Central memory CD8-positive, alpha-beta T cell (primary cell): ENCODE data around the gene CNGA1.
A peak's percentile ranks its signal among the peaks of the same experiment; 100 is the strongest.
"Not testable (repeated sequence)": the region's sequence is repeated elsewhere in the genome, so short reads cannot be mapped to it uniquely, and the experiment has no call there.

Source experiments
- ATAC-seq: fragments of 150-1000 bp; cut with Tn5 transposase; replicated peaks from 2 replicates; pipeline ENCODE4 v1.10.0; 2022; ENCODE audit warnings: mild to moderate bottlenecking, moderate FRiP score, moderate number of reproducible peaks; ENCODE audit not compliant: poor library complexity, severe bottlenecking; ENCODE audit errors: extremely low read depth
- DNase-seq, 2 donors: peaks; one replicate each; pipeline ENCODE4 v3.0.0; 2021; ENCODE audit warnings: low spot score in 2 of 2
- H3K27ac Mint-ChIP-seq: one replicate; pipeline ENCODE4 v1.8.0; 2022; ENCODE audit warnings: low read depth, mild to moderate bottlenecking, moderate library complexity, mixed read lengths
- H3K27me3 Mint-ChIP-seq: one replicate; pipeline ENCODE4 v1.8.0; 2022; ENCODE audit warnings: mixed read lengths
- H3K36me3 Mint-ChIP-seq: one replicate; pipeline ENCODE4 v1.8.0; 2022; ENCODE audit warnings: mild to moderate bottlenecking, moderate library complexity, mixed read lengths; ENCODE audit not compliant: insufficient read depth
- H3K4me1 Mint-ChIP-seq: one replicate; pipeline ENCODE4 v1.8.0; 2022; ENCODE audit warnings: mixed read lengths
- H3K4me3 Mint-ChIP-seq: one replicate; pipeline ENCODE4 v1.8.0; 2022; ENCODE audit warnings: mild to moderate bottlenecking, moderate library complexity, mixed read lengths
- H3K9me3 Mint-ChIP-seq: one replicate; pipeline ENCODE4 v1.8.0; 2022; ENCODE audit warnings: mixed read lengths

CNGA1 gene

GRCh38 chr4:47936336-47936735 lies 80.1 kb downstream of the CNGA1 start:
- Mint-ChIP-seq H3K4me3 (no peak overlapping the region), H3K9me3 (no peaks in the 10 kb centered on the region), H3K27ac (no peak overlapping the region), H3K27me3 (peaks cover 34% of the 10 kb centered on the region), H3K4me1 (no peaks in the 10 kb centered on the region), H3K36me3 (no peaks in the 10 kb centered on the region)
- ATAC-seq = no peak
- DNase-seq = no peak

- no peak overlapping the region for H3K27ac Mint-ChIP-seq
- no peak overlapping the region for H3K4me3 Mint-ChIP-seq
- DNase-seq (no peak), ATAC-seq (peak; percentile 40)
- H3K4me1 Mint-ChIP-seq = no peaks in the 10 kb centered on the region
- peaks cover 27% of the 10 kb centered on the region for H3K27me3 Mint-ChIP-seq
- no peaks in the 10 kb centered on the region for H3K36me3 Mint-ChIP-seq
- no peaks in the 10 kb centered on the region for H3K9me3 Mint-ChIP-seq
Observed at GRCh38 chr4:47933840-47934239, 82.6 kb downstream of the CNGA1 start.

- Mint-ChIP-seq H3K4me1 (peaks cover 7% of the 10 kb centered on the region), H3K4me3 (no peak overlapping the region), H3K27ac (no peak overlapping the region), H3K9me3 (no peaks in the 10 kb centered on the region), H3K36me3 (no peaks in the 10 kb centered on the region), H3K27me3 (peaks cover 25% of the 10 kb centered on the region)
- no peak for ATAC-seq
- DNase-seq = no peak
Observed at GRCh38 chr4:47930971-47931804, 85.3 kb downstream of the CNGA1 start.

DNA sequence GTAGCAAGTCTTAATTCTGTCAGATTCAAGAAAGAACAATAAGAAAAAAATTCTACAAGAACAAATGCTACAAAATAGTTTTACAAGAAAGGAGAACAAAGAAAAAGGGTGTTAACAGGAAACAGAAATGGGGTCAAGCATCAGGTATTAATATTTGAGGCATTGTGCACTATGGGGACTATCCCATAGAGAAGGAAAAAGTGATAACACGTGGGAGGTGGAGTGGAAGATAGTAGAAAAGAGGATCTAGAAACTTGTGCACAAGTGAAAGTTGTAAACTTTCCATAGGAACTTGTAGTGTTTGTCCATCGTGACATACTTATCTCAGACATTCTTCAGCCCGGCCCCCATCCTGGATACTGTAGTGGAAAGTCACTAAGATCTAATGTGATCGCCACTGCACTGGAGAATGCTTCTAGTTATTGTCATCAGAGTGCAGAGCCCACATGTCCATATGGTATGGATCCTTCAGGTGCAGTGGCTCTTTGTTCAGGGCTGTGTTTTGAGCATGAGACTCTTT lies 86.7 kb downstream of the CNGA1 start:
- Mint-ChIP-seq H3K4me3 (no peak overlapping the region), H3K27ac (no peak overlapping the region), H3K9me3 (no peaks in the 10 kb centered on the region), H3K27me3 (peaks cover 33% of the 10 kb centered on the region), H3K36me3 (no peaks in the 10 kb centered on the region), H3K4me1 (peaks cover 7% of the 10 kb centered on the region)
- ATAC-seq = no peak
- no peak for DNase-seq

- Mint-ChIP-seq H3K36me3 (no peaks in the 10 kb centered on the region), H3K27ac (no peak overlapping the region), H3K4me1 (peaks cover 7% of the 10 kb centered on the region), H3K4me3 (no peak overlapping the region), H3K27me3 (peaks cover 41% of the 10 kb centered on the region), H3K9me3 (no peaks in the 10 kb centered on the region)
- ATAC-seq = peak; percentile 91
- peak; percentile 19 to 30 for DNase-seq
Observed at GRCh38 chr4:47926667-47927258, 89.7 kb downstream of the CNGA1 start.

DNA sequence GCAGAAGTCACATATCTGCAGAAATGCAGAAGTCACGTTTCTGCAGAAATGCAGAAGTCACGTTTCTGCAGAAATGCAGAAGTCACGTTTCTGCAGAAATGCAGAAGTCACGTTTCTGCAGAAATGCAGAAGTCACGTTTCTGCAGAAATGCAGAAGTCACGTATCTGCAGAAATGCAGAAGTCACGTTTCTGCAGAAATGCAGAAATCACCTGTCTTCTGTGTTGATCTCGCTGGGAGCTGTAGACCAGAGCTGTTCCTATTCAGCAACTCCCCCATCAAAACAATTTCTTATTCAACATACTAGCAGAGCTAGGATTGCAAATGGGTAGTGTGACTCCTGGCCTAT lies 93.2 kb downstream of the CNGA1 start:
- H3K36me3 Mint-ChIP-seq, H3K4me3 Mint-ChIP-seq, H3K4me1 Mint-ChIP-seq, H3K27ac Mint-ChIP-seq, DNase-seq, H3K9me3 Mint-ChIP-seq, ATAC-seq: not testable (repeated sequence)
- H3K27me3 Mint-ChIP-seq = peaks cover 30% of the 10 kb centered on the region

- H3K4me3 Mint-ChIP-seq, H3K9me3 Mint-ChIP-seq, ATAC-seq, H3K4me1 Mint-ChIP-seq, H3K27ac Mint-ChIP-seq, DNase-seq, H3K36me3 Mint-ChIP-seq: not testable (repeated sequence)
- peaks cover 27% of the 10 kb centered on the region for H3K27me3 Mint-ChIP-seq
Observed at GRCh38 chr4:47922436-47923260, 93.8 kb downstream of the CNGA1 start.

DNA sequence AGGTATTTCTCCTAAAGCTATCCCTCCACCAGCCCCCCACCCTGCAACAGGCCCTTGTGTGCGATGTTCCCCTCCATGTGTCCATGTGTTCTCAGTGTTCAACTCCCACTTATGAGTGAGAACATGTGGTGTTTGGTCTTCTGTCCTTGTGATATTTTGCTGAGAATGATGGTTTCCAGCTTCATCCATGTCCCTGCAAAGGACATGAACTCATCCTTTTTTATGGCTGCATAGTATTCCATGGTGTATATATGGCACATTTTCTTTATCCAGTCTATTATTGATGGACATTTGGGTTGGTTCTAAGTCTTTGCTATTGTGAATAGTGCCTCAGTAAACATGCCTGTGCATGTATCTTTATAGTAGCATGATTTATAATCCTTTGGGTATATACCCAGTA lies 99.3 kb downstream of the CNGA1 start:
- not testable (repeated sequence) for H3K9me3 Mint-ChIP-seq, H3K4me3 Mint-ChIP-seq, DNase-seq, ATAC-seq, H3K27me3 Mint-ChIP-seq, H3K27ac Mint-ChIP-seq, H3K36me3 Mint-ChIP-seq
- peaks cover 22% of the 10 kb centered on the region for H3K4me1 Mint-ChIP-seq

DNA sequence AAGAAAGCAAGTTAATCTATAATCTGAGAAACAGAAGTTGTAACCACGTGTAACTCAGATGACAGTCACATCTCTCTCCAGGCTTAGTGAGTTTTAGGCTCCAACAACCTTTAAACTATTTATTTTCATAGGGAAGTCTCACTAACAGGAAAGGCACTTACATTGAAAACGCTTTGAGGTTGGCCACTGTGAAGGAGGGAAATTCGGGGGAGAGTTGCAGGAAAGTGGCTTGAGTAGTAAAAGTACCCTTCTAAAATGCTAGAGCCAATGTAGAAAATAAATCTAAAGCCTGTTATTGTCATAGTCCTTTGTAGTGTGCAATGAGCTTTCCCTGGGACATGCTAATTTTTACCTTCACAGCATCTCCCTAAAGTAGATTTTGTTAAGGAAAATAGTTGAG lies 101.1 kb downstream of the CNGA1 start:
- Mint-ChIP-seq H3K36me3 (peaks cover 9% of the 10 kb centered on the region), H3K4me1 (peaks cover 28% of the 10 kb centered on the region), H3K27ac (no peak overlapping the region), H3K9me3 (no peaks in the 10 kb centered on the region), H3K4me3 (peak overlapping the region; percentile 93), H3K27me3 (no peaks in the 10 kb centered on the region)
- ATAC-seq (no peak), DNase-seq (no peak)

- DNase-seq = no peak
- peaks cover 12% of the 10 kb centered on the region for H3K36me3 Mint-ChIP-seq
- H3K9me3 Mint-ChIP-seq = no peaks in the 10 kb centered on the region
- ATAC-seq = peak; percentile 5
- peak overlapping the region; percentile 93 for H3K4me3 Mint-ChIP-seq
- peak overlapping the region; percentile 84 for H3K27ac Mint-ChIP-seq
- H3K27me3 Mint-ChIP-seq = no peaks in the 10 kb centered on the region
- H3K4me1 Mint-ChIP-seq = peaks cover 28% of the 10 kb centered on the region
Observed at GRCh38 chr4:47914926-47915237, 101.6 kb downstream of the CNGA1 start.

GRCh38 chr4:47914220-47914925 lies 102.1 kb downstream of the CNGA1 start, which contains the start of gene NFXL1:
Gene NFXL1 (minus strand): TSS chr4:47914583. CDS start chr4:47914203, 380 bp downstream.
- peak within 1 kb of the TSS; percentile 93 for H3K4me3 Mint-ChIP-seq
- H3K27me3 Mint-ChIP-seq = no peaks in the 10 kb centered on the region
- peak within 1 kb of the TSS; percentile 84 for H3K27ac Mint-ChIP-seq
- H3K4me1 Mint-ChIP-seq = peaks cover 28% of the 10 kb centered on the region
- peak; percentile 97 for ATAC-seq
- H3K9me3 Mint-ChIP-seq = no peaks in the 10 kb centered on the region
- peaks cover 12% of the 10 kb centered on the region for H3K36me3 Mint-ChIP-seq
- DNase-seq = peak; percentile 89

DNA sequence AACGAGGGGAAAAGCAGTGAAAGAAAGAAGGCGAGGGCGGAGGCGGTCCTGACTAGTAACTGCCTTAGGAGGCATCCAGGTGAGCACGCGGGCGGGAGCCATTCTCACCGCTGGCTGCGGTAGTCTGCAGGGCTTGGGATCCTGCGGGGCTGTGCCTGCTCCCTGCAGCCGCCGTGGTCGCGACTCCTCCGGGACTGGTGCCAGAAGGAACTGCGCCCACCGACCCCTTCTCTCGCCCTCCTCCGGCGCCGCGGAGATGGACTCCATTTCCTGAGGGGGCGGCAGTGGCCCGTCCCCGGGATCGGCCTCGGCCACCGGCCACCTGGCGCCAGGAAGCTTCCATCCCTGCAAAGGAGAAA lies 102.6 kb downstream of the CNGA1 start:
- DNase-seq (peak in 1 of 2 donors; percentile 14), ATAC-seq (peak; percentile 36)
- Mint-ChIP-seq H3K9me3 (no peaks in the 10 kb centered on the region), H3K4me3 (peak overlapping the region; percentile 93), H3K4me1 (peaks cover 28% of the 10 kb centered on the region), H3K36me3 (peaks cover 14% of the 10 kb centered on the region), H3K27ac (peak overlapping the region; percentile 84), H3K27me3 (no peaks in the 10 kb centered on the region)
